K562 treated with DMSO at 1 percent for 48 hours (cell line): ENCODE measurements around the gene RNF175. TPM values are rescaled to one million over a fixed set of nuclear protein-coding genes. Genes with fewer than 3 reads are reported as not detected.

Source experiments
- total RNA-seq: library from RNA; unstranded; fragments of 300-600 nt; gene quantifications from 2 replicates; pipeline ENCODE4 v1.2.3, GENCODE V29; 2022; ENCODE audit warnings: low replicate concordance; ENCODE audit errors: extremely low read depth

Gene RNF175
- not detected in 2 replicates for total RNA-seq

GRCh38 chr4:153759407-153760316 is at the start of gene RNF175:
TSS of gene RNF175 (minus strand) at chr4:153760024. CDS start at chr4:153759862, 162 bp downstream.

GRCh38 chr4:153788413-153789276 is 28.8 kb upstream of the RNF175 start, which contains the start of gene SFRP2:
TSS of gene SFRP2 (minus strand) at chr4:153789083. CDS start at chr4:153788835, 248 bp downstream.

GRCh38 chr4:153684182-153684970 is 75.4 kb downstream of the RNF175 start, which contains the start of gene TLR2:
TSS of gene TLR2 (plus strand) at chr4:153684280. CDS start at chr4:153702908, 18,628 bp downstream.

Other genes starting within 250 kb of the RNF175 start
- not detected in 2 replicates for gene TLR2, start 75.7 kb downstream of the RNF175 start, total RNA-seq
- not detected in 2 replicates for gene SFRP2, start 29.1 kb upstream of the RNF175 start, total RNA-seq